Measurements from ENCODE around the gene MAGEB18.

MAGEB18 gene

GRCh38 chrX:26138274-26138673 is at the start of gene MAGEB18:
Gene MAGEB18, plus strand, starts transcription at chrX:26138343. Its CDS starts 643 bp downstream, at chrX:26138986.
- no peak for DNase-seq (ENCODE audit: low read depth)

DNA sequence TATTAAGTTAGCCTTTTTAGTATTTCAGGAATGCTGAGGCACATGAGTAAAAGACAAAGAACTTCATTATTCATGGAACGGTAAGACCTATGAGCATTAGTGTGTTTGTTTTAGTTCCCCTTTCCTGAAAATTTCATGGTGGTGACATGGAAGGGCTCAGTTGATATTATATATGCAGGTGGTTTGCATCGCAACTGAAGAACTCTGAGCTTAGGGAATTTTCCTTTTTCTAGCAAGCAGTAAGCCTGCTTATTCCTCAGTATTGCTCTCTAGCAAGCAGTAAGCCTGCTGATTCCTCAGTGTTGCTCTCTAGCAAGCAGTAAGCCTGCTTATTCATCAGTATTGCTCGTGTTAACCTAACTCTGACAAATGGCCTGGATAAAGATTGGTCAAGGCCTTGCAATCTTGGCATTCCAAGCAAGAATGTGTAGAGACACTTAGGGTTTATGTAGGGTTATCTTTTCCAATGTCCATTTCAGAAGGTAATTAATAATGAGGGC is 37.7 kb upstream of the MAGEB18 start:
- no peak for DNase-seq (ENCODE audit: low read depth)

DNA sequence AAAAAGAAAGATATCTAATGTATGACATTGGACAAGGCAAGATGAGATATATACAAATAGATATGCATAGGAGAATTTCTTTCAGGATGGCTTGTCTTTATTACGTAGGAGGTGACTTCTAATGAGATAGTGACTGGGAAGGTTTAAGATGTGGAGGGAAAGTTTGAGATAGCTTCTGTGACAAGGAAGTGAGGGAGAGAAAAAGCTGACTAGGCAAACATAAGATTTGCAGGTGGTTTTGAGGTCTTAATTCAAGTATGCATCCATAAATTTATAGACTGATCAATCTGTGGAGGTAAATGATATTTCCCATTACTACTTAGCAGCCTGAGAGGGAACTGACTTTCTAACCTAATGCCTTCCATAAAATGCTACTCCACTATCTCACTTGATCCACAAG is 29.0 kb upstream of the MAGEB18 start:
- no peak for DNase-seq (ENCODE audit: low read depth)

GRCh38 chrX:26146024-26146423 is 7.9 kb downstream of the MAGEB18 start:
- DNase-seq (ENCODE audit: low read depth), result no peak

- DNase-seq (ENCODE audit: low read depth), result no peak
Measured at GRCh38 chrX:26160301-26160700, 22.2 kb downstream of the MAGEB18 start, which contains the start of gene MAGEB6B. Gene MAGEB6B, plus strand, starts transcription at chrX:26160601. Its CDS starts 0 bp downstream, at chrX:26160601.
